K562 (cell line): ENCODE results near the gene FKBP11. TPM values are rescaled to one million over a fixed set of nuclear protein-coding genes. Genes with fewer than 3 reads are reported as not detected.
A peak's percentile ranks its signal among the peaks of the same experiment; 100 is the strongest.

Source experiments
- ATAC-seq: fragments of 200-7000 bp; cut with Tn5 transposase; 3 replicates; pipeline ENCODE4 v1.9.1; 2020; ENCODE audit warnings: moderate library complexity
- BruUV-seq: library from RNA; stranded (reverse); fragments of 400-500 nt; replicated peaks from 2 replicates; lab custom pipeline; 2021; lab: Mats Ljungman, UMichigan
- CTCF ChIA-PET: fragments of 300-600 bp; formaldehyde crosslinking; extraction: SDS; loops from one replicate; lab custom pipeline; 2021; ENCODE audit warnings: low intra/inter-chr PET ratio; lab: Yijun Ruan, JAX
- POLR2A ChIA-PET: fragments of 300-600, 350-650 bp; sonication (Branson Sonifier 250); formaldehyde crosslinking; extraction: SDS; loops from one replicate; lab custom pipeline; 2021; ENCODE audit warnings: antibody characterized with exemption, inconsistent platforms; lab: Yijun Ruan, JAX
- DNase-seq, 4 experiments: peaks; one replicate each; pipeline versions ENCODE4 v3.0.0 to v3.0.0-alpha.2; 2011 to 2018; ENCODE audit warnings: low spot score in 3 of 4, mixed read lengths in 3 of 4; ENCODE audit errors: extremely low read depth in 1 of 4
- FAIRE-seq: peaks from 2 replicates; lab custom pipeline; 2011; peaks lifted over from hg19 to GRCh38; lab: Jason Lieb, UNC
- H2AFZ ChIP-seq: 2 replicates; pipeline ENCODE4 v1.6.0; 2011; ENCODE audit warnings: low read depth, low read length, control low read depth, inconsistent platforms
- H3K27ac ChIP-seq: fragments of 200-600 bp; 3 replicates; pipeline ENCODE4 v1.8.0; 2011; ENCODE audit warnings: low read depth, mild to moderate bottlenecking, control low read depth, inconsistent platforms, low read length, moderate library complexity, mixed read lengths; ENCODE audit errors: extremely low read depth
- H3K27me3 ChIP-seq, 2 experiments: fragments of 300-600 bp in 1 of 2; 2 replicates in 1 of 2; 3 replicates in 1 of 2; pipeline versions ENCODE4 v1.6.0 to v1.8.0; 2011; ENCODE audit warnings: inconsistent platforms in 2 of 2, low read length in 2 of 2, mild to moderate bottlenecking in 1 of 2, mixed read lengths in 1 of 2, moderate library complexity in 1 of 2; ENCODE audit not compliant: control insufficient read depth in 2 of 2, insufficient read depth in 2 of 2
- H3K36me3 ChIP-seq: fragments of 300-600 bp; 3 replicates; pipeline ENCODE4 v1.8.0; 2011; ENCODE audit warnings: mild to moderate bottlenecking, low read length, inconsistent platforms; ENCODE audit not compliant: control insufficient read depth, insufficient read depth
- H3K4me1 ChIP-seq, 2 experiments: fragments of 200-600 bp in 1 of 2; replicated peaks in 1 of 2; 2 replicates in 1 of 2; 3 replicates in 1 of 2; pipeline versions ENCODE4 v1.5.1 to v1.8.0; 2011; ENCODE audit warnings: inconsistent platforms in 2 of 2, low read length in 2 of 2, mild to moderate bottlenecking in 1 of 2, mixed read lengths in 1 of 2, moderate library complexity in 1 of 2; ENCODE audit not compliant: control insufficient read depth in 2 of 2, insufficient read depth in 2 of 2
- H3K4me2 ChIP-seq: 2 replicates; pipeline ENCODE4 v1.6.1; 2011; ENCODE audit warnings: low read length, control low read depth, inconsistent platforms, mixed read lengths; ENCODE audit not compliant: insufficient read depth
- H3K4me3 ChIP-seq: fragments of 200-600 bp; sonication (generic), shearing (Covaris generic); 2 replicates; pipeline ENCODE4 v1.5.1; 2016; ENCODE audit warnings: control low read depth, inconsistent platforms
- H3K79me2 ChIP-seq: fragments of 200-600 bp; 3 replicates; pipeline ENCODE4 v1.8.0; 2011; ENCODE audit warnings: low read length, inconsistent platforms; ENCODE audit not compliant: control insufficient read depth, insufficient read depth
- H3K9ac ChIP-seq, 2 experiments: 2 replicates each; pipeline versions ENCODE4 v1.6.0 to v1.6.1; 2011; ENCODE audit warnings: low read depth in 2 of 2, low read length in 2 of 2, control low read depth in 1 of 2, inconsistent platforms in 1 of 2, mild to moderate bottlenecking in 1 of 2, mixed read lengths in 1 of 2; ENCODE audit not compliant: insufficient read depth in 1 of 2
- H3K9me1 ChIP-seq: one replicate; pipeline ENCODE4 v1.6.0; 2011; ENCODE audit warnings: inconsistent platforms, mild to moderate bottlenecking, low read length, moderate library complexity; ENCODE audit not compliant: control insufficient read depth, insufficient read depth
- H3K9me3 ChIP-seq: replicated peaks from 2 replicates; pipeline ENCODE4 v1.5.1; 2011; ENCODE audit warnings: low read depth, low read length, inconsistent platforms; ENCODE audit not compliant: control insufficient read depth, insufficient read depth
- H4K20me1 ChIP-seq: replicated peaks from 2 replicates; pipeline ENCODE4 v1.6.1; 2011; ENCODE audit warnings: low read length, inconsistent platforms, mixed read lengths; ENCODE audit not compliant: control insufficient read depth, insufficient read depth
- SAFB ChIP-seq: fragments of 200-400 bp; formaldehyde crosslinking; IDR thresholded peaks from 2 replicates; pipeline ENCODE4 v1.6.1; 2017; ENCODE audit warnings: low read depth, low read length, borderline replicate concordance
- ZBTB40 ChIP-seq, 2 experiments: fragments of 450-650 bp in 1 of 2; sonication (generic) in 1 of 2; formaldehyde crosslinking in 1 of 2; IDR thresholded peaks; 2 replicates each; pipeline versions ENCODE4 v1.7.1 to v1.9.0; 2016 to 2022; ENCODE audit warnings: inconsistent platforms in 1 of 2, mild to moderate bottlenecking in 1 of 2, missing genetic modification reagents in 1 of 2
- in situ Hi-C: fragments of 300-500 bp; cut with MboI; formaldehyde crosslinking; loops from 4 replicates; pipeline ENCODE4 v1.15.0; 2018; ENCODE audit warnings: inconsistent platforms, mixed read lengths
- intact Hi-C: fragments of 100-400 bp; cut with micrococcal nuclease; formaldehyde crosslinking; loops from 2 replicates; pipeline ENCODE4 v1.14.2; 2022
- polyA plus RNA-seq, 8 experiments: library from polyadenylated mRNA; depleted of rRNA in 4 of 8; stranded (reverse) in 5 of 8; unstranded in 3 of 8; fragments of >200 nt; fragmentation: Nextera tagmentation in 2 of 8; fragmentation: Illumina TruSeq in 1 of 8; extraction: Ambion mirVana in 2 of 8; extraction: Trizol in 1 of 8; gene quantifications; 2 replicates each; pipeline versions ENCODE4 v1.2.1 to v1.2.3, GENCODE V29; 2011 to 2014; ENCODE audit warnings: inconsistent platforms in 1 of 8, missing spikeins in 1 of 8
- total RNA-seq, 7 experiments: library from RNA; depleted of rRNA in 6 of 7; stranded (reverse); fragments of >200 nt in 6 of 7; fragmentation: Illumina TruSeq in 2 of 7; extraction: Trizol in 2 of 7; gene quantifications; 2 replicates each; pipeline versions ENCODE4 v1.2.1 to v1.2.3, GENCODE V29; 2011 to 2021; ENCODE audit warnings: low replicate concordance in 1 of 7

The FKBP11 gene
- total and polyA plus RNA-seq, 9 of the 15 experiments (the other 6 are each of a cell fraction or from before 2014, with no cell fraction given) = 1.6 to 8.2 (median 5.8) TPM

- H2AFZ ChIP-seq = no peak overlapping the region
- peaks cover 60% of the 10 kb centered on the region for H3K79me2 ChIP-seq
- no peak for ATAC-seq
- H3K4me3 ChIP-seq = no peak overlapping the region
- no peaks in the 10 kb centered on the region for H3K9me3 ChIP-seq
- FAIRE-seq = no peak
- no peak overlapping the region for H3K27ac ChIP-seq
- H3K9ac ChIP-seq = no peak overlapping the region
- H3K36me3 ChIP-seq = peaks cover 49% of the 10 kb centered on the region; the same call in 1 of the 3 replicates
- BruUV-seq = TSS peak; percentile 16
- peaks cover 4 to 5% of the 10 kb centered on the region in 2 experiments; a peak in 3 of 5 replicates for H3K4me1 ChIP-seq
- no peaks in the 10 kb centered on the region for H3K9me1 ChIP-seq
- no peak for DNase-seq
- no peak for TF ChIP-seq SAFB
- TF ChIP-seq ZBTB40 (IDR thresholded peaks at IDR 0.05) = 0 out of 2 replicates have a peak, but pooled peaks have one; percentile 42
- no peak for TF ChIP-seq ZBTB40 (CRISPR knock-in tag; IDR thresholded peaks at IDR 0.05)
- TF ChIP-seq, all 486 proteins: peak for 1
- CTCF ChIA-PET = no interaction called here
- intact Hi-C loops (no loop called here), in situ Hi-C loops (no loop called here)
- H3K27me3 ChIP-seq = no peaks in the 10 kb centered on the region
- H3K4me2 ChIP-seq = no peak overlapping the region
- POLR2A ChIA-PET = interaction anchor here (0.8 to 0.9 kb wide), 2 partner anchors 12 to 15 kb away, joined by 3 read pairs; no protein-coding TSS in a partner anchor
- peaks cover 4% of the 10 kb centered on the region; the same call in 1 of the 2 replicates for H4K20me1 ChIP-seq
Measured at GRCh38 chr12:48946205-48946604, 20.9 kb upstream of the FKBP11 start.
